SK-N-SH (cell line): ENCODE results near the gene AP5M1. TPM values are rescaled to one million over a fixed set of nuclear protein-coding genes. Genes with fewer than 3 reads are reported as not detected.
"Not testable (repeated sequence)": the region's sequence is repeated elsewhere in the genome, so short reads cannot be mapped to it uniquely, and the experiment has no call there.

Experiments
- CTCF ChIA-PET: fragments of 300-600, 350-600 bp; formaldehyde crosslinking; extraction: SDS; loops from one replicate; lab custom pipeline; 2021; lab: Yijun Ruan, JAX
- POLR2A ChIA-PET: fragments of 350-600 bp; sonication (Branson Sonifier 250); formaldehyde crosslinking; extraction: SDS; loops from one replicate; lab custom pipeline; 2020; ENCODE audit warnings: antibody characterized with exemption, inconsistent platforms; lab: Yijun Ruan, JAX
- DNase-seq: peaks from one replicate; pipeline ENCODE4 v3.0.0; 2012
- H2AFZ ChIP-seq: fragments of 200-600 bp; sonication (generic); 2 replicates; pipeline ENCODE4 v1.8.1; 2016; ENCODE audit warnings: antibody characterized with exemption, mild to moderate bottlenecking, low read depth
- H3F3A ChIP-seq: fragments of 200-600 bp; sonication (generic); replicated peaks from 2 replicates; pipeline ENCODE3; 2016; ENCODE audit warnings: antibody characterized with exemption, mild to moderate bottlenecking; ENCODE audit not compliant: insufficient read depth
- H3K27ac ChIP-seq, 2 experiments: fragments of 200-500 bp in 1 of 2; fragments of 200-600 bp in 1 of 2; sonication (Bioruptor generic) in 1 of 2; sonication (generic), shearing (Covaris generic) in 1 of 2; 2 replicates each; pipeline versions ENCODE4 v1.5.1 to v1.6.1; 2014 to 2016; ENCODE audit warnings: low read depth in 2 of 2, inconsistent platforms in 1 of 2, low read length in 1 of 2, mild to moderate bottlenecking in 1 of 2, mixed read lengths in 1 of 2
- H3K27me3 ChIP-seq: fragments of 200-600 bp; sonication (generic), shearing (Covaris generic); 2 replicates; pipeline ENCODE4 v1.6.1; 2016; ENCODE audit warnings: mixed run types; ENCODE audit not compliant: insufficient read depth
- H3K36me3 ChIP-seq, 2 experiments: fragments of 200-500 bp in 1 of 2; fragments of 200-600 bp in 1 of 2; sonication (Bioruptor generic) in 1 of 2; sonication (generic) in 1 of 2; replicated peaks in 1 of 2; 2 replicates each; pipeline versions ENCODE3 to v1.5.1; 2014 to 2016; ENCODE audit warnings: low read length in 1 of 2, mild to moderate bottlenecking in 1 of 2; ENCODE audit not compliant: insufficient read depth in 2 of 2, control insufficient read depth in 1 of 2
- H3K4me1 ChIP-seq, 2 experiments: fragments of 200-500 bp in 1 of 2; fragments of 200-600 bp in 1 of 2; sonication (Bioruptor generic) in 1 of 2; sonication (generic), shearing (Covaris generic) in 1 of 2; 2 replicates each; pipeline versions ENCODE4 v1.5.1 to v1.6.1; 2014 to 2016; ENCODE audit warnings: low read depth in 1 of 2, low read length in 1 of 2, mixed run types in 1 of 2; ENCODE audit not compliant: insufficient read depth in 2 of 2, control insufficient read depth in 1 of 2
- H3K4me2 ChIP-seq: fragments of 200-600 bp; sonication (generic), shearing (Covaris generic); 2 replicates; pipeline ENCODE4 v1.6.1; 2017; ENCODE audit warnings: mixed run types
- H3K4me3 ChIP-seq, 2 experiments: fragments of 200-500 bp in 1 of 2; fragments of 200-600 bp in 1 of 2; sonication (Bioruptor generic) in 1 of 2; sonication (generic), shearing (Covaris generic) in 1 of 2; 2 replicates each; pipeline versions ENCODE4 v1.5.1 to v1.8.1; 2014 to 2016; ENCODE audit warnings: low read depth in 2 of 2, inconsistent platforms in 1 of 2, low read length in 1 of 2, mild to moderate bottlenecking in 1 of 2, mixed read lengths in 1 of 2, moderate library complexity in 1 of 2
- H3K79me2 ChIP-seq: fragments of 200-600 bp; sonication (generic); 2 replicates; pipeline ENCODE4 v1.8.1; 2017; ENCODE audit warnings: mild to moderate bottlenecking; ENCODE audit not compliant: insufficient read depth
- H3K9ac ChIP-seq: fragments of 200-600 bp; sonication (generic); 2 replicates; pipeline ENCODE4 v1.6.1; 2017; ENCODE audit warnings: mixed run types
- H3K9me2 ChIP-seq: fragments of 200-600 bp; sonication (generic); 2 replicates; pipeline ENCODE4 v1.6.1; 2017; ENCODE audit warnings: mixed run types
- H3K9me3 ChIP-seq: fragments of 200-600 bp; sonication (generic); 2 replicates; pipeline ENCODE4 v1.6.1; 2017; ENCODE audit warnings: mixed run types, mild to moderate bottlenecking, moderate library complexity
- H4K20me1 ChIP-seq: fragments of 200-600 bp; sonication (generic); 2 replicates; pipeline ENCODE4 v1.6.1; 2017; ENCODE audit warnings: mild to moderate bottlenecking, mixed run types; ENCODE audit not compliant: insufficient read depth
- EZH2phosphoT487 ChIP-seq: fragments of 200-600 bp; sonication (generic); IDR thresholded peaks from 2 replicates; pipeline ENCODE4 v1.6.1; 2017; ENCODE audit warnings: low read depth, mixed run types, mild to moderate bottlenecking, antibody characterized with exemption, moderate library complexity, borderline replicate concordance
- FOXJ3 ChIP-seq: sonication (generic); formaldehyde crosslinking; IDR thresholded peaks from 2 replicates; pipeline ENCODE4 v1.5.1; 2020; ENCODE audit warnings: mild to moderate bottlenecking, missing genetic modification reagents
- MEF2A ChIP-seq: IDR thresholded peaks from 2 replicates; pipeline ENCODE4 v1.4.0; 2012; ENCODE audit warnings: low read depth, borderline replicate concordance
- NRF1 ChIP-seq: IDR thresholded peaks from 2 replicates; pipeline ENCODE4 v1.6.1; 2012; ENCODE audit warnings: low read depth, mild to moderate bottlenecking, low read length
- WGBS: methylation state at CpG from one replicate; pipeline ENCODE4 v1.1.6; 2017; ENCODE audit warnings: low lambda C conversion rate; 5-methylcytosine and 5-hydroxymethylcytosine counted together
- polyA plus RNA-seq, 3 experiments: library from polyadenylated mRNA; depleted of rRNA; stranded (reverse); fragments of >200 nt; gene quantifications; 2 replicates each; pipeline ENCODE4 v1.2.3, GENCODE V29; 2012
- TF ChIP-seq, protein P1 (sequence below): fragments of 200-600 bp; sonication (generic); IDR thresholded peaks from 2 replicates; pipeline ENCODE4 v1.6.1; 2017; ENCODE audit warnings: antibody characterized with exemption, mild to moderate bottlenecking, moderate library complexity
- TF ChIP-seq, protein P2 (sequence below): fragments of 150-350 bp; IDR thresholded peaks from 2 replicates; pipeline ENCODE4 v1.6.1; 2017; ENCODE audit warnings: antibody characterized with exemption, low read length, low read depth, borderline replicate concordance

Gene AP5M1
- polyA plus RNA-seq, 1 of the 3 experiments (the other 2 are of a cell fraction), result 13.1 TPM

DNA sequence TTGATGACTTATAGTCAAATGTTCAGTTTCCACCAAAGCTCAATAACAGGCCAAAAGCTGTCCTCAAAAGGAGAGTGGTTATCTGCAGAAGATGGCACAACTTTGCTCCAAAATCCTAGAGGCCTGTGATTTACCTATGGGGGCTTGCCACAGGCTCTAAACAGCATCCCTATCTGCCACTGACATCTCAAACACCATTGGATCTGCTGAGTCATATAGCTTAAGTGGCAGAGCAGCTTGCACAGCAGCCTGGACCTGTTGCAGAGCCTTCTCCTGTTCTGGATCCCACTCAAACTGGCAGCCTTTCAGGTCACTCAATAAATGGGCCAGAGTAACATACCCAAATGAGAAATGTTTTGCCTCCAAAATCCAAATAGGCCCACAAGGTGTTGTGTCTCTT, 61.1 kb downstream of the AP5M1 start:
- no peaks in the 10 kb centered on the region for H3K36me3 ChIP-seq
- H3F3A ChIP-seq, result no peaks in the 10 kb centered on the region
- no peak overlapping the region for H3K27ac ChIP-seq
- H3K4me2 ChIP-seq, result no peak overlapping the region
- no peaks in the 10 kb centered on the region for H3K4me1 ChIP-seq
- no peak for DNase-seq
- H3K9ac ChIP-seq, result no peak overlapping the region
- no peaks in the 10 kb centered on the region for H4K20me1 ChIP-seq
- POLR2A ChIA-PET, result no interaction called here
- H3K9me2 ChIP-seq, result no peaks in the 10 kb centered on the region
- H3K9me3 ChIP-seq, result no peaks in the 10 kb centered on the region
- TF ChIP-seq, protein P1, sequence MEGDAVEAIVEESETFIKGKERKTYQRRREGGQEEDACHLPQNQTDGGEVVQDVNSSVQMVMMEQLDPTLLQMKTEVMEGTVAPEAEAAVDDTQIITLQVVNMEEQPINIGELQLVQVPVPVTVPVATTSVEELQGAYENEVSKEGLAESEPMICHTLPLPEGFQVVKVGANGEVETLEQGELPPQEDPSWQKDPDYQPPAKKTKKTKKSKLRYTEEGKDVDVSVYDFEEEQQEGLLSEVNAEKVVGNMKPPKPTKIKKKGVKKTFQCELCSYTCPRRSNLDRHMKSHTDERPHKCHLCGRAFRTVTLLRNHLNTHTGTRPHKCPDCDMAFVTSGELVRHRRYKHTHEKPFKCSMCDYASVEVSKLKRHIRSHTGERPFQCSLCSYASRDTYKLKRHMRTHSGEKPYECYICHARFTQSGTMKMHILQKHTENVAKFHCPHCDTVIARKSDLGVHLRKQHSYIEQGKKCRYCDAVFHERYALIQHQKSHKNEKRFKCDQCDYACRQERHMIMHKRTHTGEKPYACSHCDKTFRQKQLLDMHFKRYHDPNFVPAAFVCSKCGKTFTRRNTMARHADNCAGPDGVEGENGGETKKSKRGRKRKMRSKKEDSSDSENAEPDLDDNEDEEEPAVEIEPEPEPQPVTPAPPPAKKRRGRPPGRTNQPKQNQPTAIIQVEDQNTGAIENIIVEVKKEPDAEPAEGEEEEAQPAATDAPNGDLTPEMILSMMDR, result no peak
- TF ChIP-seq, protein P2, sequence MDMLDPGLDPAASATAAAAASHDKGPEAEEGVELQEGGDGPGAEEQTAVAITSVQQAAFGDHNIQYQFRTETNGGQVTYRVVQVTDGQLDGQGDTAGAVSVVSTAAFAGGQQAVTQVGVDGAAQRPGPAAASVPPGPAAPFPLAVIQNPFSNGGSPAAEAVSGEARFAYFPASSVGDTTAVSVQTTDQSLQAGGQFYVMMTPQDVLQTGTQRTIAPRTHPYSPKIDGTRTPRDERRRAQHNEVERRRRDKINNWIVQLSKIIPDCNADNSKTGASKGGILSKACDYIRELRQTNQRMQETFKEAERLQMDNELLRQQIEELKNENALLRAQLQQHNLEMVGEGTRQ, result no peak
- TF ChIP-seq NRF1 (no peak), FOXJ3 (CRISPR knock-in tag) (no peak), EZH2phosphoT487 (no peak), MEF2A (no peak)
- no peak overlapping the region for H3K4me3 ChIP-seq
- CTCF ChIA-PET, result no interaction called here
- H3K79me2 ChIP-seq, result no peaks in the 10 kb centered on the region
- H3K27me3 ChIP-seq, result no peaks in the 10 kb centered on the region; the same call in 1 of the 2 replicates
- no peak overlapping the region for H2AFZ ChIP-seq

DNA sequence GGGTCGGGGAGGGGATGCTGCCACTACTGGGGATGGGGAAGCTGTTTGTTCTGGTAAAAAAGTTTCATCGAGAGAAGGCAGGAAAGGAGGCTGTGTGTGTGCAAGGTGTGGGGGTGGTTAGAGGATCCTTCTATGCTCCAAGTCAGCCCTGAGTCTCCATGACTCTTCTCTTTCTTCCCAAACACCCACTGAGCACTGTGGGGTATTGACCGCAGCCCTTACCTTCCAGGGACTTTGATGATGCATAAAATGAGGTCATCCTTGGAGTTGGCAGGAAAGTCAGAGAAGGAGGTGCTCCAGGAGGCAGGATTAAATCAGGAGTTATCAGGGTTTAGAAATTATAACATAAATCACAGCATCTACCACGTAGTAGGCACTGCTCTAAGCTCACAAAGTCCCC, 63.7 kb downstream of the AP5M1 start:
- H3K36me3 ChIP-seq, POLR2A ChIA-PET, H4K20me1 ChIP-seq, H3K4me2 ChIP-seq, DNase-seq, H3K4me1 ChIP-seq, H2AFZ ChIP-seq, H3K9me2 ChIP-seq, H3K9me3 ChIP-seq, H3F3A ChIP-seq, H3K27me3 ChIP-seq, H3K27ac ChIP-seq, H3K4me3 ChIP-seq, H3K9ac ChIP-seq, CTCF ChIA-PET, H3K79me2 ChIP-seq: not testable (repeated sequence)
- WGBS, result 17% methylated on average over 4 of the region's 4 CpGs

DNA sequence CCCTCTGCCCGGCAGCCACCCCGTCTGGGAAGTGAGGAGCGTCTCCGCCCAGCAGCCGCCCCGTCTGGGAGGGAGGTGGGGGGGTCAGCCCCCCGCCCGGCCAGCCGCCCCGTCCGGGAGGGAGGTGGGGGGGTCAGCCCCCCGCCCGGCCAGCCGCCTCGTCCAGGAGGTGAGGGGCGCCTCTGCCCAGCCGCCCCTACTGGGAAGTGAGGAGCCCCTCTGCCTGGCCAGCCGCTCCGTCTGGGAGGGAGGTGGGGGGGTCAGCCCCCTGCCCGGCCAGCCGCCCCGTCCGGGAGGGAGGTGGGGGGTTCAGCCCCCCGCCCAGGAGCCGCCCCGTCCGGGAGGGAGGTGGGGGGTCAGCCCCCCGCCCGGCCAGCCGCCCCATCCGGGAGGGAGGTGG, 65.0 kb downstream of the AP5M1 start:
- H3K36me3 ChIP-seq, DNase-seq, POLR2A ChIA-PET, H3K9ac ChIP-seq, H3K27ac ChIP-seq, H4K20me1 ChIP-seq, H3K9me2 ChIP-seq, H3K27me3 ChIP-seq, H3K4me3 ChIP-seq, H2AFZ ChIP-seq, H3K4me2 ChIP-seq, H3F3A ChIP-seq, H3K4me1 ChIP-seq, CTCF ChIA-PET, H3K79me2 ChIP-seq, H3K9me3 ChIP-seq: not testable (repeated sequence)
- no CpG with 5 or more reads among the region's 31 CpGs for WGBS
